ENCODE measurements around the gene DHDH.
A peak's percentile ranks its signal among the peaks of the same experiment; 100 is the strongest.

DHDH gene

DNA sequence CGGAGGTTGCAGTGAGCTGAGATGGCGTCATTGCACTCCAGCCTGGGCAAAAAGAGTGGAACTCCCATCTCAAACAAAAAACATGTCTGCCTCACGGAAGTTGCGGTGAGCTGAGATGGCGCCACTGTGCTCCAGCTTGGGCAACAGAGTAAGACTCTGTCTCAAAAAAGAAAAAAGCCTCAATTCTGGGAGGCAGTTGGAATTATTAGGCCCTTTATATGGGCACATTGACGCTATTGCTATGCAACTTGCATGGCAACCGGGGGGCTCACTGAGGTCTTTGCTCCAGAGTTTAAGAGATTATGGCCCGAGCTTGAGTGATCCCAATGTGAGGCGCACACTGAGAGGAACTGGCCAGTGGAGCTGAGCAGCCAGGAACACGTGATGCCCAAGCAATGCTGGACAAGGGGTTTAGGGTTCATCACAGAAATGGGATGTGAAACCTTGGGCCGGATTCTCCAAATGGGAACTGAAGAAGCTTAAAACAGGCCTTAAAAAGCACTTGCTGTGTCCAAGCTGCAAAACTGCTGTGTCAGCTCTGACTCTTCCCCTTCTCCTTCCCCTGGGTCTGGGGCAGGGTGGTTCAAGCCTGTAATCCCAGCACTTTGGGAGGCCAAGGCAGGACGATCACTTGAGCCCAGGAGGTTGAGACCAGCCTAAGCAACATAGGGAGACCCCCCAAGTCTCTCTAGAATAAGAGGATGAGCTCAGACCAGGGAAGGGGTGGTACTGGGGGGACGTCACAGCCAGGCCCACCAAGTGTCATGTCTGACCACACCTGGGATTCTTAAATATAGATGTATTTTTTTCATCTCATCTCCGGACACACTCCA lies 34.1 kb downstream of the DHDH start:
- peak overlapping the region; percentile 37 for H3K27ac ChIP-seq (ENCODE audit: low read length)
- H3K9me3 ChIP-seq (ENCODE audit: control insufficient read depth in 2 of 2, low read length in 2 of 2) = no peaks in the 10 kb centered on the region
- peaks cover 42% of the 10 kb centered on the region for H3K4me1 ChIP-seq (ENCODE audit: control insufficient read depth, insufficient read depth, low read length)
- H3K4me3 ChIP-seq (ENCODE audit: low read length in 2 of 2) = peak overlapping the region in 1 of 2 donors; percentile 35
- H3K9ac ChIP-seq (ENCODE audit: low read length in 2 of 2) = no peak overlapping the region
- H3K27me3 ChIP-seq (ENCODE audit: control insufficient read depth in 1 of 2, insufficient read depth in 2 of 2, low read length in 2 of 2) = no peaks in the 10 kb centered on the region
- H3K36me3 ChIP-seq (ENCODE audit: control insufficient read depth in 2 of 2, insufficient read depth in 2 of 2, low read length in 2 of 2) = peaks cover 15 to 27% of the 10 kb centered on the region in 2 donors

GRCh38 chr19:48968179-48968661 lies 34.7 kb downstream of the DHDH start:
- no peaks in the 10 kb centered on the region for H3K27me3 ChIP-seq (ENCODE audit: control insufficient read depth in 1 of 2, insufficient read depth in 2 of 2, low read length in 2 of 2)
- peak overlapping the region; percentile 18 for H3K27ac ChIP-seq (ENCODE audit: low read length)
- H3K36me3 ChIP-seq (ENCODE audit: control insufficient read depth in 2 of 2, insufficient read depth in 2 of 2, low read length in 2 of 2) = peaks cover 17 to 34% of the 10 kb centered on the region in 2 donors
- no peak overlapping the region for H3K9ac ChIP-seq (ENCODE audit: low read length in 2 of 2)
- H3K4me1 ChIP-seq (ENCODE audit: control insufficient read depth, insufficient read depth, low read length) = peaks cover 41% of the 10 kb centered on the region
- no peak overlapping the region for H3K4me3 ChIP-seq (ENCODE audit: low read length in 2 of 2)
- H3K9me3 ChIP-seq (ENCODE audit: control insufficient read depth in 2 of 2, low read length in 2 of 2) = no peaks in the 10 kb centered on the region

DNA sequence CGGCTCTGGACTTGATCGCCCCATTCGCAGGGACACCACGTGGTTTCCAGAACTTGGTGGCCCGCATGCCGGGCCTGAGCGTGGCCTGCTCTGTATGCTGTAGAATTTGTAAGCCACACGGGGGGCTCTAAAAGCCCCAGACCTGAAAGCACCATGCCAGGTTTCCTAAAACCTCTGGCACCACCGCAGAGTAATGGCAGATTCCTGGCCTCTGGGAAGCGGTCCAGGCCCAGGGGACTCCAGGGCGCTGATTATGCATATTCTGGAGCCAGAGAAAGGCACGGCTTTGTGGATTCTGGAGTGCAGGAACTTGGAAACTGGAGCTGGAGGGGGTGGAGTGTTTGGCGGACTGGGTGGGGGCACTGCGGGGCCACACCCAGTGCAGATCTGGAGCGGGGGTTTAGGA lies 35.3 kb downstream of the DHDH start:
- Histone ChIP-seq H3K36me3 (ENCODE audit: control insufficient read depth in 2 of 2, insufficient read depth in 2 of 2, low read length in 2 of 2) (peaks cover 20 to 36% of the 10 kb centered on the region in 2 donors), H3K9ac (ENCODE audit: low read length in 2 of 2) (no peak overlapping the region), H3K9me3 (ENCODE audit: control insufficient read depth in 2 of 2, low read length in 2 of 2) (no peaks in the 10 kb centered on the region), H3K27ac (ENCODE audit: low read length) (peak overlapping the region; percentile 18), H3K27me3 (ENCODE audit: control insufficient read depth in 1 of 2, insufficient read depth in 2 of 2, low read length in 2 of 2) (no peaks in the 10 kb centered on the region), H3K4me1 (ENCODE audit: control insufficient read depth, insufficient read depth, low read length) (peaks cover 35% of the 10 kb centered on the region), H3K4me3 (ENCODE audit: low read length in 2 of 2) (no peak overlapping the region)

- peaks cover 27 to 43% of the 10 kb centered on the region in 2 donors for H3K36me3 ChIP-seq (ENCODE audit: control insufficient read depth in 2 of 2, insufficient read depth in 2 of 2, low read length in 2 of 2)
- H3K4me1 ChIP-seq (ENCODE audit: control insufficient read depth, insufficient read depth, low read length) = peaks cover 28% of the 10 kb centered on the region
These were observed 36.0 kb downstream of the DHDH start for GRCh38 chr19:48969276-48970138.

GRCh38 chr19:48970139-48970766 lies 36.8 kb downstream of the DHDH start:
- Histone ChIP-seq H3K27me3 (ENCODE audit: control insufficient read depth in 1 of 2, insufficient read depth in 2 of 2, low read length in 2 of 2) (no peaks in the 10 kb centered on the region), H3K36me3 (ENCODE audit: control insufficient read depth in 2 of 2, insufficient read depth in 2 of 2, low read length in 2 of 2) (peaks cover 28 to 45% of the 10 kb centered on the region in 2 donors), H3K4me3 (ENCODE audit: low read length in 2 of 2) (no peak overlapping the region), H3K4me1 (ENCODE audit: control insufficient read depth, insufficient read depth, low read length) (peaks cover 25% of the 10 kb centered on the region), H3K9ac (ENCODE audit: low read length in 2 of 2) (no peak overlapping the region), H3K27ac (ENCODE audit: low read length) (no peak overlapping the region), H3K9me3 (ENCODE audit: control insufficient read depth in 2 of 2, low read length in 2 of 2) (no peaks in the 10 kb centered on the region)

More at GRCh38 chr19:48969276-48970138, 36.0 kb downstream of the DHDH start:
- H3K9me3 ChIP-seq (ENCODE audit: control insufficient read depth in 2 of 2, low read length in 2 of 2) = no peaks in the 10 kb centered on the region
- H3K27me3 ChIP-seq (ENCODE audit: control insufficient read depth in 1 of 2, insufficient read depth in 2 of 2, low read length in 2 of 2) = no peaks in the 10 kb centered on the region
- H3K27ac ChIP-seq (ENCODE audit: low read length) = no peak overlapping the region
- H3K9ac ChIP-seq (ENCODE audit: low read length in 2 of 2) = no peak overlapping the region
- no peak overlapping the region for H3K4me3 ChIP-seq (ENCODE audit: low read length in 2 of 2)

GRCh38 chr19:48970923-48971395 lies 37.5 kb downstream of the DHDH start:
- Histone ChIP-seq H3K9ac (ENCODE audit: low read length in 2 of 2) (no peak overlapping the region), H3K27ac (ENCODE audit: low read length) (no peak overlapping the region)

DNA sequence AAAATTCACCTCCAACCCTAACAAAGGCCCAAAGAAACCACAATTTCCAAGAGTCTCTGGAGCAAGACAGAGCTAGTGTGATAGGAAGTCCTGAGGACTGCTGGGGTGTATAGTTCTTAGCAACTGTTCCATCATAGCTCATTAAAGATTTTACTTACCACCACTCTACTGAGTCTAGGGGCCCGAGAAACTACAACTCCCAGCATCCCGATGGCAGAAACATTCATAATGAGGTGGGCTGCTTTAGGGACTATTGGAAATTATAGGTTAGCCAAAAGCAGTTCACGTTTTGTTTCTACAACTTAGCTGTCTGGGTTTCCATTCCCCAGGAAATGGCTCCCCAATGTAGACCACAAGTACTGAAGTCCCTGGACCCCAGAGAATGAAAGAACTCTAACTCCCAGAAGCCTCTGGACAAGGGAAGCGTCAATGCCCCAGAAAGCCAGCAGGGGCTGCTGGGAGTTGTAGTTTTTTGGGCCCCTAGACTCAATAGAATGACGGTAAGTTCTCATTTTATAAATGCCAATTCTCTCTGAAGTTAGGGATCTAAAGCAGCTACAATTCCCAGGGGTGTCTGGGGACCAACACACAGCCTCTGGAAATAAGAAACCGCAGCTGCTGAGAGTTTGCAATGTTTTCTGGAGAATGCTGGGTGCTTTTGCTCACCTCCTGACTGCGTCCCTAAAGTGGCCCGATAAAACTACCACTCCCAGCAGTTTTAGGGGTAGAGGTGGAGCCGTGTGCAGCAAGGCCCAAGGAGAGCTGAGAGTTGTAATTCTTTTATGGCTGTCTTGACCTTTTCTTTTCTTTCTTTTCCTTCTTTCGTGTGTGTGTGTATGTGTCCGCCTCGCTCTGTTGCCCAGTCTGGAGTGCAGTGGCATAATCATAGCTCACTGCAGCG lies 42.7 kb downstream of the DHDH start:
- H3K27ac ChIP-seq (ENCODE audit: low read length) = no peak overlapping the region

More at GRCh38 chr19:48970923-48971395, 37.5 kb downstream of the DHDH start:
- Histone ChIP-seq H3K9me3 (ENCODE audit: control insufficient read depth in 2 of 2, low read length in 2 of 2) (no peaks in the 10 kb centered on the region), H3K4me1 (ENCODE audit: control insufficient read depth, insufficient read depth, low read length) (peaks cover 24% of the 10 kb centered on the region), H3K27me3 (ENCODE audit: control insufficient read depth in 1 of 2, insufficient read depth in 2 of 2, low read length in 2 of 2) (no peaks in the 10 kb centered on the region), H3K4me3 (ENCODE audit: low read length in 2 of 2) (peak overlapping the region in 1 of 2 donors; percentile 15), H3K36me3 (ENCODE audit: control insufficient read depth in 2 of 2, insufficient read depth in 2 of 2, low read length in 2 of 2) (peaks cover 28 to 45% of the 10 kb centered on the region in 2 donors)

DNA sequence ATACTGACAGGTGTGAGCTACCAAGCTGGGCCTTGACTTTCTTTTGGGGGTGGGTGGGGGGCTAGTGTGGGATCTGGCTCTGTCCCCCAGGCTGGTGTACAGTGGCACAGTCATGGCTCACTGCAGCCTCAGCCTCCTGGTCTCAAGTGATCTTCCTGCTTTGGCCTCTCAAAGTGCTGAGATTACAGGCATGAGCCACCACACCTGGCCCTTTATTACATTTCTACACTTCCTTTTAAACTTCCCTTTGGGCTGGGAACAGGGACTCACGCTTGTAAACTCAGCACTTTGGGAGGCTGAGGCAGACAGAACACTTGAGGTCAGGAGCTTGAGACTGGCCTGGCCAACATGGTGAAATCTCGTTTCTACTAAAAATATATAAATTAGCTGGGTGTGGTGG lies 43.6 kb downstream of the DHDH start:
- no peak overlapping the region for H3K27ac ChIP-seq (ENCODE audit: low read length)
- H3K4me3 ChIP-seq (ENCODE audit: low read length in 2 of 2) = no peak overlapping the region
- no peaks in the 10 kb centered on the region for H3K9me3 ChIP-seq (ENCODE audit: control insufficient read depth in 2 of 2, low read length in 2 of 2)
- peaks cover 25 to 33% of the 10 kb centered on the region in 2 donors for H3K36me3 ChIP-seq (ENCODE audit: control insufficient read depth in 2 of 2, insufficient read depth in 2 of 2, low read length in 2 of 2)
- H3K4me1 ChIP-seq (ENCODE audit: control insufficient read depth, insufficient read depth, low read length) = peaks cover 13% of the 10 kb centered on the region
- H3K27me3 ChIP-seq (ENCODE audit: control insufficient read depth in 1 of 2, insufficient read depth in 2 of 2, low read length in 2 of 2) = no peaks in the 10 kb centered on the region
- H3K9ac ChIP-seq (ENCODE audit: low read length in 2 of 2) = no peak overlapping the region

More for the DNA sequence above, 42.7 kb downstream of the DHDH start:
- peaks cover 13% of the 10 kb centered on the region for H3K4me1 ChIP-seq (ENCODE audit: control insufficient read depth, insufficient read depth, low read length)
- H3K9ac ChIP-seq (ENCODE audit: low read length in 2 of 2) = no peak overlapping the region
- H3K27me3 ChIP-seq (ENCODE audit: control insufficient read depth in 1 of 2, insufficient read depth in 2 of 2, low read length in 2 of 2) = no peaks in the 10 kb centered on the region
- H3K9me3 ChIP-seq (ENCODE audit: control insufficient read depth in 2 of 2, low read length in 2 of 2) = no peaks in the 10 kb centered on the region
- no peak overlapping the region for H3K4me3 ChIP-seq (ENCODE audit: low read length in 2 of 2)
- peaks cover 23 to 29% of the 10 kb centered on the region in 2 donors for H3K36me3 ChIP-seq (ENCODE audit: control insufficient read depth in 2 of 2, insufficient read depth in 2 of 2, low read length in 2 of 2)

GRCh38 chr19:48982280-48982679 lies 48.8 kb downstream of the DHDH start:
- Histone ChIP-seq H3K27me3 (ENCODE audit: control insufficient read depth in 1 of 2, insufficient read depth in 2 of 2, low read length in 2 of 2) (no peaks in the 10 kb centered on the region), H3K27ac (ENCODE audit: low read length) (no peak overlapping the region), H3K36me3 (ENCODE audit: control insufficient read depth in 2 of 2, insufficient read depth in 2 of 2, low read length in 2 of 2) (peaks cover 32 to 47% of the 10 kb centered on the region in 2 donors), H3K9ac (ENCODE audit: low read length in 2 of 2) (no peak overlapping the region), H3K4me1 (ENCODE audit: control insufficient read depth, insufficient read depth, low read length) (peaks cover 13% of the 10 kb centered on the region), H3K9me3 (ENCODE audit: control insufficient read depth in 2 of 2, low read length in 2 of 2) (no peaks in the 10 kb centered on the region), H3K4me3 (ENCODE audit: low read length in 2 of 2) (no peak overlapping the region)
